ENCODE data around the gene AKIRIN2.

Gene AKIRIN2

GRCh38 chr6:87656857-87657256 is 45.2 kb downstream of the AKIRIN2 start:
- Histone ChIP-seq H3K27ac (peak overlapping the region; percentile 66), H3K9me3 (no peaks in the 10 kb centered on the region), H3K27me3 (no peaks in the 10 kb centered on the region), H3K4me1 (peaks cover 29% of the 10 kb centered on the region), H3K36me3 (0 out of 2 replicates have a peak, but pooled peaks cover 4% of the 10 kb centered on the region), H3K9ac (no peak overlapping the region), H4K20me1 (no peaks in the 10 kb centered on the region), H3K4me3 (no peak overlapping the region), H3K4me2 (peak overlapping the region; percentile 43)
- no peak for TF ChIP-seq Cebpa-rat (IDR thresholded peaks at IDR 0.05)

GRCh38 chr6:87655824-87656223 is 46.2 kb downstream of the AKIRIN2 start:
- H3K36me3 ChIP-seq: no peaks in the 10 kb centered on the region
- H3K27ac ChIP-seq: peak overlapping the region; percentile 66
- no peaks in the 10 kb centered on the region for H4K20me1 ChIP-seq
- H3K4me2 ChIP-seq: no peak overlapping the region
- H3K9me3 ChIP-seq: no peaks in the 10 kb centered on the region
- H3K4me3 ChIP-seq: no peak overlapping the region
- no peaks in the 10 kb centered on the region for H3K27me3 ChIP-seq
- no peak overlapping the region for H3K9ac ChIP-seq
- no peak for TF ChIP-seq Cebpa-rat (IDR thresholded peaks at IDR 0.05)
- H3K4me1 ChIP-seq: peaks cover 29% of the 10 kb centered on the region

GRCh38 chr6:87654875-87655454 is 47.1 kb downstream of the AKIRIN2 start:
- H3K36me3 ChIP-seq: no peaks in the 10 kb centered on the region
- TF ChIP-seq Cebpa-rat (IDR thresholded peaks at IDR 0.05): no peak
- H3K9me3 ChIP-seq: no peaks in the 10 kb centered on the region
- peaks cover 29% of the 10 kb centered on the region for H3K4me1 ChIP-seq
- peak overlapping the region; percentile 22; the same call in 1 of the 2 replicates for H3K27ac ChIP-seq
- H3K9ac ChIP-seq: no peak overlapping the region
- no peak overlapping the region for H3K4me2 ChIP-seq
- H3K4me3 ChIP-seq: no peak overlapping the region
- no peaks in the 10 kb centered on the region for H3K27me3 ChIP-seq
- no peaks in the 10 kb centered on the region for H4K20me1 ChIP-seq

GRCh38 chr6:87654122-87654521 is 47.9 kb downstream of the AKIRIN2 start:
- no peaks in the 10 kb centered on the region for H3K9me3 ChIP-seq
- H3K27ac ChIP-seq: no peak overlapping the region
- H3K4me2 ChIP-seq: no peak overlapping the region
- no peak overlapping the region for H3K9ac ChIP-seq
- H3K4me1 ChIP-seq: peaks cover 29% of the 10 kb centered on the region
- TF ChIP-seq Cebpa-rat (IDR thresholded peaks at IDR 0.05): no peak
- no peaks in the 10 kb centered on the region for H4K20me1 ChIP-seq
- no peaks in the 10 kb centered on the region for H3K36me3 ChIP-seq
- no peaks in the 10 kb centered on the region for H3K27me3 ChIP-seq
- no peak overlapping the region for H3K4me3 ChIP-seq

GRCh38 chr6:87653074-87653962 is 48.7 kb downstream of the AKIRIN2 start:
- Histone ChIP-seq H3K9me3 (no peaks in the 10 kb centered on the region), H3K36me3 (no peaks in the 10 kb centered on the region), H3K4me1 (peaks cover 29% of the 10 kb centered on the region), H3K4me3 (no peak overlapping the region), H3K27me3 (no peaks in the 10 kb centered on the region), H3K27ac (no peak overlapping the region), H3K4me2 (no peak overlapping the region), H3K9ac (no peak overlapping the region), H4K20me1 (no peaks in the 10 kb centered on the region)
- no peak for TF ChIP-seq Cebpa-rat (IDR thresholded peaks at IDR 0.05)

- Histone ChIP-seq H3K9ac (no peak overlapping the region), H3K27me3 (no peaks in the 10 kb centered on the region), H4K20me1 (no peaks in the 10 kb centered on the region), H3K9me3 (no peaks in the 10 kb centered on the region), H3K36me3 (no peaks in the 10 kb centered on the region), H3K4me1 (no peaks in the 10 kb centered on the region), H3K27ac (no peak overlapping the region), H3K4me2 (peak overlapping the region; percentile 47), H3K4me3 (no peak overlapping the region)
- TF ChIP-seq Cebpa-rat (IDR thresholded peaks at IDR 0.05): no peak
Measured at GRCh38 chr6:87645080-87645479, 57.0 kb downstream of the AKIRIN2 start.

- no peak overlapping the region for H3K4me3 ChIP-seq
- H3K36me3 ChIP-seq: peaks cover 12% of the 10 kb centered on the region; the same call in 1 of the 2 replicates
- no peaks in the 10 kb centered on the region for H4K20me1 ChIP-seq
- H3K9me3 ChIP-seq: no peaks in the 10 kb centered on the region
- TF ChIP-seq Cebpa-rat (IDR thresholded peaks at IDR 0.05): no peak
- H3K27ac ChIP-seq: no peak overlapping the region
- H3K9ac ChIP-seq: no peak overlapping the region
- H3K27me3 ChIP-seq: no peaks in the 10 kb centered on the region
- no peaks in the 10 kb centered on the region for H3K4me1 ChIP-seq
- H3K4me2 ChIP-seq: no peak overlapping the region
Measured at GRCh38 chr6:87641065-87641692, 60.9 kb downstream of the AKIRIN2 start.

GRCh38 chr6:87639373-87639772 is 62.7 kb downstream of the AKIRIN2 start:
- Histone ChIP-seq H3K27ac (no peak overlapping the region), H3K27me3 (no peaks in the 10 kb centered on the region), H3K4me2 (no peak overlapping the region), H4K20me1 (no peaks in the 10 kb centered on the region), H3K9ac (no peak overlapping the region), H3K4me3 (no peak overlapping the region), H3K9me3 (no peaks in the 10 kb centered on the region), H3K4me1 (no peaks in the 10 kb centered on the region), H3K36me3 (peaks cover 19% of the 10 kb centered on the region; the same call in 1 of the 2 replicates)
- TF ChIP-seq Cebpa-rat (IDR thresholded peaks at IDR 0.05): no peak

- H3K9me3 ChIP-seq: no peaks in the 10 kb centered on the region
- H3K9ac ChIP-seq: no peak overlapping the region
- H4K20me1 ChIP-seq: no peaks in the 10 kb centered on the region
- H3K36me3 ChIP-seq: peaks cover 19% of the 10 kb centered on the region; the same call in 1 of the 2 replicates
- H3K4me3 ChIP-seq: no peak overlapping the region
- H3K27ac ChIP-seq: no peak overlapping the region
- H3K4me2 ChIP-seq: no peak overlapping the region
- no peaks in the 10 kb centered on the region for H3K4me1 ChIP-seq
- TF ChIP-seq Cebpa-rat (IDR thresholded peaks at IDR 0.05): no peak
- no peaks in the 10 kb centered on the region for H3K27me3 ChIP-seq
Measured at GRCh38 chr6:87637106-87637505, 64.9 kb downstream of the AKIRIN2 start.

GRCh38 chr6:87636315-87636714 is 65.7 kb downstream of the AKIRIN2 start:
- H3K27me3 ChIP-seq: no peaks in the 10 kb centered on the region
- H3K4me1 ChIP-seq: no peaks in the 10 kb centered on the region
- H3K9me3 ChIP-seq: no peaks in the 10 kb centered on the region
- no peak for TF ChIP-seq Cebpa-rat (IDR thresholded peaks at IDR 0.05)
- peaks cover 19% of the 10 kb centered on the region; the same call in 1 of the 2 replicates for H3K36me3 ChIP-seq
- no peak overlapping the region for H3K9ac ChIP-seq
- no peak overlapping the region for H3K4me3 ChIP-seq
- no peak overlapping the region for H3K4me2 ChIP-seq
- H4K20me1 ChIP-seq: no peaks in the 10 kb centered on the region
- no peak overlapping the region for H3K27ac ChIP-seq
